Measurements from ENCODE around the gene ZNF319.

- TF ChIP-seq CTCF (optimal IDR thresholded peaks at IDR 0.05 in 1 of 3, IDR thresholded peaks at IDR 0.05 in 1 of 3, conservative IDR thresholded peaks at IDR 0.05 in 1 of 3; ENCODE audit: extremely low read depth in 1 of 3, insufficient read depth in 2 of 3, low read length in 3 of 3) (no peak), EZH2 (IDR thresholded peaks at IDR 0.05; ENCODE audit: low read length) (no peak)
Measured at GRCh38 chr16:58041628-58041955, 41.1 kb upstream of the ZNF319 start.

Measured in keratinocyte (primary cell).